HG03378 (cell line): ENCODE measurements around the gene RNF126.
A peak's percentile ranks its signal among the peaks of the same experiment; 100 is the strongest.
"Not testable (repeated sequence)": the region's sequence is repeated elsewhere in the genome, so short reads cannot be mapped to it uniquely, and the experiment has no call there.

Experiments used
- ATAC-seq: cut with Tn5 transposase; IDR thresholded peaks from one replicate; pipeline ENCODE4 v1.9.1; 2021; ENCODE audit warnings: mild to moderate bottlenecking, moderate library complexity; ENCODE audit not compliant: unreplicated experiment

The RNF126 gene

DNA sequence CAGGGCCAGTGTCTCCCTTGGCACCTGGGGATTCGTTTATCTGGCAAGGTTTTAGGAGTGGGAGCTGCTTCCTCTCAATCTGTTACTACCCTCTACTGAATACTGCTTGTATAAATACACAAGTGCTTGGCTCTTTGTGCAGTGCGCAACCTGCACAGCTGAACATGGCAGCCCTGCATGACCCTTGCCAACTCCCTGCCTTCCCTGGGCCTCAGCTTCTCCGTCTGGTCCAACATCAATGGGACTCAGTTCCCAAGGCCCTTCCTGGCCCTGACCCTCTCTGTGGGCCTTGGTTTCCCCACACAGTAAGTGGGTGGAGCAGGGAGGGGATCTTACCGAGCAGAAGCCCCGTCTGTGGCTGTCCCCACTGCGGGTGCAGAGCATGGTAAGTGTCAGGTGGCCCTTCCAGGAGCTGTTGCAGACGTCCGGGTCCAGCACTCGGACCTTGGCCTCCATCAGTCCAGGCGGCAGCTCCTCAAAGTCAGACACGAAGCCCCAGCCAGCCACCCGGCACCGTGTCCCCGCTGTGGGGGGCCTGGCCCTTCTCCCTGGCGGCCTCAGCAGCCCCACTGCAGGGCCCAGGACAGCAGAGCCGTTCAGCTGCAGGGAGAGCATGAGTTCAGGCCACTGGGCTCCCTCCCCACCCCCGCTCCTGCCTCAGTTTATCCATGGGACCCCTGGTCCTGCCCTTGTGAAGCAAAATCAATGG is 23.7 kb upstream of the RNF126 start:
- ATAC-seq, result no peak

- ATAC-seq, result no peak
Observed at GRCh38 chr19:685454-685931, 22.5 kb upstream of the RNF126 start.

DNA sequence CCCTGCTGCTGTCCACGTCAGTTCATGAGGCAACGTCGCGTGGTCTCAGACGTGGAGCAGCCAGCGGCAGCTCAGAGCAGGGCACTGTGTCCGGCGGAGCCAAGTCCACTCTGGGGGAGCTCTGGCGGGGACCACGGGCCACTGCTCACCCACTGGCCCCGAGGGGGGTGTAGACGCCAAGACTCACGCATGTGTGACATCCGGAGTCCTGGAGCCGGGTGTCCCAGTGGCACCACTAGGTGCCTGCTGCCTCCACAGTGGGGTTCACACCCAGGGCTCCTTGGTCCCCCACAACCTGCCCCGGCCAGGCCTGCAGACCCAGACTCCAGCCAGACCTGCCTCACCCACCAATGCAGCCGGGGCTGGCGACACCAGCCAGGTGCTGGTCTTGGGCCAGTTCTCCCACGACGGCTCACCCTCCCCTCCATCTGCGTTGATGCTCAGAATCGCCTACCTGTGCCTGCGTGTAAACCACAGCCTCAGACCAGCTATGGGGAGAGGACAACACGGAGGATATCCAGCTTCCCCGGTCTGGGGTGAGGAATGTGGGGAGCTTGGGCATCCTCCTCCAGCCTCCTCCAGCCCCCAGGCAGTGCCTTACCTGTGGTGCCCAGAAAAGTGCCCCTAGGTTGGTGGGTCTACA is 19.8 kb upstream of the RNF126 start:
- ATAC-seq, result no peak

DNA sequence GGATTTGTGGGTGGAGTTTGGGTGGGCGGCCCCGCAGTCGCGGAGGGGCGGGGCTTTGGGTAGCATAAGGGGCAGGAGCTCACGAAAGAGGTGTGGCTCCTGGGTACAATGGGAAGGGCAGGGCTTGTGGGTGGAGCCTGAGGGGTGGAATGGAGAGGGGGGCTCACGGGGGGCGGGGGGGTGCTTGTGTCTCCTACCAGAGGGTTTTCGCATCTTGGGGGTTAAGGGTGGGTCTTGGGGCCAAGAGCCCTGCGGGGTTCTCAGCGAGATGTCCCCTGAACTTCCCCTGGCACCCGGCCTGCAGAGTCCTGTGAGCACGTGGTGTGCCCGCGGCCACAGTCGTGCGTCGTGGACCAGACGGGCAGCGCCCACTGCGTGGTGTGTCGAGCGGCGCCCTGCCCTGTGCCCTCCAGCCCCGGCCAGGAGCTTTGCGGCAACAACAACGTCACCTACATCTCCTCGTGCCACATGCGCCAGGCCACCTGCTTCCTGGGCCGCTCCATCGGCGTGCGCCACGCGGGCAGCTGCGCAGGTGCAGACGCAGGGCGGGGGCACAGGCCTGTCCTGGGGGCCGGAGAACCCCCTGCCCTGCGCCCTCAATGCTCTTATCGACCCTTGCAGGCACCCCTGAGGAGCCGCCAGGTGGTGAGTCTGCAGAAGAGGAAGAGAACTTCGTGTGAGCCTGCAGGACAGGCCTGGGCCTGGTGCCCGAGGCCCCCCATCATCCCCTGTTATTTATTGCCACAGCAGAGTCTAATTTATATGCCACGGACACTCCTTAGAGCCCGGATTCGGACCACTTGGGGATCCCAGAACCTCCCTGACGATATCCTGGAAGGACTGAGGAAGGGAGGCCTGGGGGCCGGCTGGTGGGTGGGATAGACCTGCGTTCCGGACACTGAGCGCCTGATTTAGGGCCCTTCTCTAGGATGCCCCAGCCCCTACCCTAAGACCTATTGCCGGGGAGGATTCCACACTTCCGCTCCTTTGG is 18.3 kb upstream of the RNF126 start:
- no peak for ATAC-seq

GRCh38 chr19:680287-681028 is 17.4 kb upstream of the RNF126 start:
- ATAC-seq, result peak; percentile 62

DNA sequence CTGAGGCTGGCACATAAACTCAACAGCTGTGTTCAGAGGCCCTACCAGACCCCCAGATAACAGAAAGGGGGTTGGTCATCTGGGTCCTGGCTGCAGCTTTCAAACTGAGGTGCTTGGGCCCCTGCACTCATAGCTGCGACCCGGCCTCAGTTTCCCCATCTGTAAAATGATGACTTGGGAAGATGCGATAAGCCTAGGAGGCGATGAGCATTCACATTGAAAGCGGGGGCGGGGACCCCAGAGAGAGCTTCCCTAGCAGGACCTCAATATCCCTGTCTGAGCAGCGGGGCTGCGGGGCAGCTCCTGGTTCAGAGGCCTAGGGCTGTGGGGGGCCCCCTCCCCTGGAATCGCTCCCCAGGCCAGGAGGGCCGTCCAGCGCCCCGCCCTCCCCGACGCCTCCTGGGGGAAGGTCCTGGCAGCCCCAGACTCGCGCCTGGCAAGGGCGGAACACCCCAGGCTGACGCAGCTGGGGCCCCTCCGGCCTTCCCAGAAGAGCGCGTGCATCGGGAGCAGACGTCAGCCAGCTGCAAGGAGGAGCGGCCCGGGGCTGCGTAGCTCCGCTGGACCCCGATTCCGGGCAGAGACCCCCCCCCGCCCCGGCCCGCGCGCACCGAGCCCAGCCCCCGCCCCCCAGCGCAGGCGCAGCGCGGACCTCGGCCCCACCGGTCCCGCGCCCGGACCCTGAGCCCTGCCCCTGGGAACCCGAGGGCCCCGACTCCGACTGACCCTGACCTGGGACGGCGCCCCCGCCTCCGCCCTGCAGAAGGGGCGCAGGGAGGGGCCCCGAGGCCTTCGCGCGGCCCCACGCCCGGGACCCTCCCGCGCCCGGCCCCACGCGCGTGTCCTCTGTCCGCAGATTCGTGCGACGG is 16.6 kb upstream of the RNF126 start:
- no peak for ATAC-seq

- no peak for ATAC-seq
Observed at GRCh38 chr19:678791-679388, 15.9 kb upstream of the RNF126 start.

- ATAC-seq, result no peak
Observed at GRCh38 chr19:677601-678436, 14.8 kb upstream of the RNF126 start.

GRCh38 chr19:677201-677600 is 14.2 kb upstream of the RNF126 start:
- ATAC-seq, result no peak

DNA sequence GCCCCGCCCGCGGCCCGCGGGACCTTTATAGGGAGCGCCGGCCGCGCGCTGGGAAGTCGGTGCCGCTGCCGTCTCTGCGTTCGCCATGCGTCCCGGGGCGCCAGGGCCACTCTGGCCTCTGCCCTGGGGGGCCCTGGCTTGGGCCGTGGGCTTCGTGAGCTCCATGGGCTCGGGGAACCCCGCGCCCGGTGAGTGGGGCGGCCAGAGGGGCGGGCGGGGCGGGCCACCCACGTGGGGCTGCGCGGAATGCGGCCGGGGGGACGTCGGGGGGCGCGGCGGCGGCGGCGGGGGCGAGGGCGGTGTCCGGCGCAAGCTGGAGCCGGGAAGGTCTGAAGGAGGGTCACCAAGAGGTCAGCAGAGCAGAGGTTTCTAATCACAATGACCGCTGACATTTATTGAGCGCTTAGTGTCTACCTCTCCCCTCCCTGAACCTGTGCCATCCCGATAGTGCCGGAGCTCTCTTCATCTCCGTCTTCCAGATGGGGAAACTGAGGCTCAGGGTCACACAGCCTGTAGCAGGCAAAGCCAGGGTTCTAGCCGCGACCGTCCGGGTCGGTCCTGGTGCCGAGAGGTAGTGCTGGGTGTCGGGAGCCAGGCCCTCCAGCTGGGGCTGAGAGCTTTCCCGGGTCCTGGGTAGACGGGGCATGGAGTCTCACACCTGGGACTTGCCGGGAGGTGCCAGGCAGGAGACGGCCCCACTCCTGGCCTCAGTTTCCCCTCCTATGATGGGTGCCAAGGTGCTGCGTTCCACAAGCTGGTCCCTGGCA is 13.5 kb upstream of the RNF126 start, which contains the start of gene FSTL3:
FSTL3 (plus strand) TSS at position 54 of the 767 bp plus-strand sequence; CDS start at position 86, 32 bp downstream.
- ATAC-seq, result no peak

- ATAC-seq, result no peak
Observed at GRCh38 chr19:676007-676338, 13.0 kb upstream of the RNF126 start.

- no peak for ATAC-seq
Observed at GRCh38 chr19:674282-675151, 11.5 kb upstream of the RNF126 start.

- ATAC-seq, result no peak
Observed at GRCh38 chr19:670609-671075, 7.6 kb upstream of the RNF126 start.

GRCh38 chr19:668675-669434 is 5.8 kb upstream of the RNF126 start:
- not testable (repeated sequence) for ATAC-seq

DNA sequence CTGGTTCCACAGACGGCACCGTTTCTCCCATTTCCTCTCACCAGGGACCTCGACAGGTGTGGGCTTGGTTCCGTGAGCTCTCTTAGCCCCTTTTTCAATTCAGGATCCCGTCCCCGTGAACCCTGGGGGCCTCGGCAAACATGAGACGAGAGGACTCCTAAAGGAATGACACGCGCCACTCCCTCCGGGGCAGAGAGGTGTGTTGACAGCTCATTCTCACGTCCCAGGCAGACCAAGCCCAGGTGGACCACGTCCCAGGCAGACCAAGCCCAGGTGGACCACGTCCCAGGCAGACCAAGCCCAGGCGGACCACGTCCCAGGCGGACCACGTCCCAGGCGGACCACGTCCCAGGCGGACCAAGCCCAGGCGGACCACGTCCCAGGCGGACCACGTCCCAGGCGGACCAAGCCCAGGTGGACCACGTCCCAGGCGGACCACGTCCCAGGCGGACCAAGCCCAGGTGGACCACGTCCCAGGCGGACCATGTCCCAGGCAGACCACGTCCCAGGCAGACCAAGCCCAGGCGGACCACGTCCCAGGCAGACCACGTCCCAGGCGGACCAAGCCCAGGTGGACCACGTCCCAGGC is 4.1 kb upstream of the RNF126 start:
- ATAC-seq, result not testable (repeated sequence)
